Endothelial cell (in vitro differentiated cells): ENCODE results near the gene CCM2. TPM values are rescaled to one million over a fixed set of nuclear protein-coding genes. Genes with fewer than 3 reads are reported as not detected.

Source experiments
- DNase-seq: peaks from one replicate; pipeline ENCODE4 v3.0.0; 2021; ENCODE audit warnings: low spot score
- H3K27ac Mint-ChIP-seq: one replicate; pipeline ENCODE4 v1.8.0; 2021; ENCODE audit warnings: mixed read lengths, inconsistent platforms; ENCODE audit not compliant: unreplicated experiment
- H3K27me3 Mint-ChIP-seq: one replicate; pipeline ENCODE4 v1.8.0; 2021; ENCODE audit warnings: mild to moderate bottlenecking, moderate library complexity, mixed read lengths, inconsistent platforms; ENCODE audit not compliant: unreplicated experiment
- H3K36me3 Mint-ChIP-seq: one replicate; pipeline ENCODE4 v1.8.0; 2021; ENCODE audit warnings: mild to moderate bottlenecking, low read depth, mixed read lengths, inconsistent platforms; ENCODE audit not compliant: unreplicated experiment
- H3K4me1 Mint-ChIP-seq: one replicate; pipeline ENCODE4 v1.8.0; 2021; ENCODE audit warnings: mild to moderate bottlenecking, mixed read lengths, inconsistent platforms; ENCODE audit not compliant: unreplicated experiment
- H3K4me3 Mint-ChIP-seq: one replicate; pipeline ENCODE4 v1.8.0; 2021; ENCODE audit warnings: mild to moderate bottlenecking, mixed read lengths, inconsistent platforms; ENCODE audit not compliant: unreplicated experiment
- H3K9me3 Mint-ChIP-seq: one replicate; pipeline ENCODE4 v1.8.0; 2021; ENCODE audit warnings: mixed read lengths, inconsistent platforms; ENCODE audit not compliant: unreplicated experiment
- total RNA-seq: library from RNA; stranded (reverse); fragmentation: NEBNext Ultra II Directional; extraction: Animal tissue kit (Norgen Biotek cat#: 25700); gene quantifications from one replicate; pipeline ENCODE4 v1.2.1, GENCODE V29; 2021; ENCODE audit not compliant: unreplicated experiment
- TF ChIP-seq, protein P1 (sequence below): fragments of 200-600 bp; sonication (generic); IDR thresholded peaks from one replicate; pipeline ENCODE4 v1.5.0; 2021; ENCODE audit warnings: antibody characterized with exemption; ENCODE audit not compliant: unreplicated experiment

CCM2 gene
- total RNA-seq, 1 donor from 2014 or later = 59.8 TPM

DNA sequence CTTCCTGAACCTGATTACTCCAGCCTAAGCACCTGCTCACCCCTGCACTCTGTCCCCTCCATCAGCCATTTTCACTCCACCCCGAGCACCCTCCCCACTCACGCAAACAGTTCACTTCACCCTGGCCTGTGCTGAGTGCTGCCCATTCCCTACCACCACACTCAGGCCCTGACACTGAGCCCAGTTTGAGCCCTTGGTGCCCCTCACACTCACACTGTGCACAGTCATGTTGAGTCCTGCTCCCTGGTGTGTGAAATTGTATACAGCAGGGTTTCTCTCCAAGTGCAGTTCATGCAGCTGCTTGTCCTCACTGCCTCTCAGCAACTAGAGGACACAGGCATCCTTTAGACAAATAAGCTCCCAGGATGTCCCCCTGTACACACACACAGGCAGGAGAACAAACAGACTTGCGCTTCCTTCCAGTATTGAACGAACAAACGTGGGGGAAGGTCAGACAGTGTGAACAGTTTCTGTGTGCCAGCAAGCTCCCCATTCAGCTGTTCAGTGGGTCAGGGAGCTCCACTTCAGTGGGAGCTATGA, 28.0 kb upstream of the CCM2 start:
- no peak for DNase-seq

DNA sequence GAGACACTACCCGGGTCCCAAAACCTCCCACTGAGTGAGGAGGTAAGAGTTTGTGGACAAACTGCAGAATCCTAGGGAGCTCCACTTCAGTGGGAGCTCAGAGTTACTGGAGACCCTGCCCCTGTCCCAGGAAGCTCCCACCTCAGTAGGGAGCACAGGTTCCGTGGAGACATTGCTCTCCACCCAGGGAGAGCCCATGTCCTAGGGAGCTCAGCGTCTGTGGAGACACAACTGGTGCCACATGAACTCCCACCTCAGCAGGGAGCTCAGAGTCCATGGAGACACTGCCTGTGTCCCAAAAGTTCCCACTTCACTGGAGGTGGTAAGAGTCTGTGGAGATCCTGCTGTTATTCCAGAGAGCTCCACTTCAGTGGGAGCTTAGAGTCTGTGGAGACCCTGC, 27.4 kb upstream of the CCM2 start:
- H3K9me3 Mint-ChIP-seq = no peaks in the 10 kb centered on the region
- peaks cover 6% of the 10 kb centered on the region for H3K4me1 Mint-ChIP-seq
- H3K27me3 Mint-ChIP-seq = peaks cover 4% of the 10 kb centered on the region
- H3K4me3 Mint-ChIP-seq = no peak overlapping the region
- TF ChIP-seq, protein P1, sequence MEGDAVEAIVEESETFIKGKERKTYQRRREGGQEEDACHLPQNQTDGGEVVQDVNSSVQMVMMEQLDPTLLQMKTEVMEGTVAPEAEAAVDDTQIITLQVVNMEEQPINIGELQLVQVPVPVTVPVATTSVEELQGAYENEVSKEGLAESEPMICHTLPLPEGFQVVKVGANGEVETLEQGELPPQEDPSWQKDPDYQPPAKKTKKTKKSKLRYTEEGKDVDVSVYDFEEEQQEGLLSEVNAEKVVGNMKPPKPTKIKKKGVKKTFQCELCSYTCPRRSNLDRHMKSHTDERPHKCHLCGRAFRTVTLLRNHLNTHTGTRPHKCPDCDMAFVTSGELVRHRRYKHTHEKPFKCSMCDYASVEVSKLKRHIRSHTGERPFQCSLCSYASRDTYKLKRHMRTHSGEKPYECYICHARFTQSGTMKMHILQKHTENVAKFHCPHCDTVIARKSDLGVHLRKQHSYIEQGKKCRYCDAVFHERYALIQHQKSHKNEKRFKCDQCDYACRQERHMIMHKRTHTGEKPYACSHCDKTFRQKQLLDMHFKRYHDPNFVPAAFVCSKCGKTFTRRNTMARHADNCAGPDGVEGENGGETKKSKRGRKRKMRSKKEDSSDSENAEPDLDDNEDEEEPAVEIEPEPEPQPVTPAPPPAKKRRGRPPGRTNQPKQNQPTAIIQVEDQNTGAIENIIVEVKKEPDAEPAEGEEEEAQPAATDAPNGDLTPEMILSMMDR = no peak
- H3K27ac Mint-ChIP-seq = no peak overlapping the region
- peaks cover 5% of the 10 kb centered on the region for H3K36me3 Mint-ChIP-seq
- no peak for DNase-seq

More for the DNA sequence above, 28.0 kb upstream of the CCM2 start:
- Mint-ChIP-seq H3K4me1 (peaks cover 6% of the 10 kb centered on the region), H3K9me3 (no peaks in the 10 kb centered on the region), H3K27me3 (peaks cover 4% of the 10 kb centered on the region), H3K36me3 (peaks cover 5% of the 10 kb centered on the region), H3K27ac (no peak overlapping the region), H3K4me3 (no peak overlapping the region)
- TF ChIP-seq, protein P1 = no peak

DNA sequence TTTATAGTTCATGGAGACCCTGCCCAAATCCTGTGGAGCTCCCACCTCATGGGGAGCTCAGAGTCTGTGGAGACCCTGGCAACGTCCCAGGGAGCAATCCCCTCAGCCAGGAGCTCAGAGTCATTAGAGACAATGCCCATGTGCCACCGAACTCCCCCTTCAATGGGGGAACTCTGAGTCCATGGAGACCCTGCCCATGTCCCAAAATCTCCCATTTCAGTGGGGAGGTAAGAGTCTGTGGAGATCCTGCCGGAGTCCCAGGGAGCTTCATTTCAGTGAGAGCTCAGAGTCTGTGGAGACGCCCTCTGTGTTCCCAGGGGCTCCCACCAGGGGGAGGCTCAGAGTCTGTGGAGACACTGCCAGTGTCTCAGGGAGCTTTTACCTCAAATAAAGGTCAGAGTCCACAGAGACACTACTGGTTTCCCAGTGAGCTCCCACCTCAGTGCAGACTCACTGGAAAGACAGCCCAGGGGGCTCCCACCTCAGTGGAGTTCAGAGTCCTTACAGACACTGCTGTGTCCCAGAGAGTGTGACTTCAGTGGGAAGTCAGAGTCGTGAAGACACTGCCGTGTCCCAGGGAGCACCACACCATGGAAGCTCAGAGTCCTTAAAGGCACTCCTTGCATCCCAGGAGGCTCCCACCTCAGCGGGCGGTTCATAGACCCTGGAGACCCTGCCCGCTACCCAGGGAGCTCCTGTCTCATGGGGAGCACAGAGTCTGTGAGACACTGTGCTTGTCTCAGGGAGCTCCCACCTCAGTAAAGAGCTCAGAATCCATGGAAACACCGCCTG, 26.2 kb upstream of the CCM2 start:
- Mint-ChIP-seq H3K9me3 (no peaks in the 10 kb centered on the region), H3K36me3 (peaks cover 5% of the 10 kb centered on the region), H3K27ac (no peak overlapping the region), H3K27me3 (peaks cover 2% of the 10 kb centered on the region), H3K4me3 (no peak overlapping the region), H3K4me1 (peaks cover 6% of the 10 kb centered on the region)
- TF ChIP-seq, protein P1 = no peak
- peak; percentile 71 for DNase-seq

DNA sequence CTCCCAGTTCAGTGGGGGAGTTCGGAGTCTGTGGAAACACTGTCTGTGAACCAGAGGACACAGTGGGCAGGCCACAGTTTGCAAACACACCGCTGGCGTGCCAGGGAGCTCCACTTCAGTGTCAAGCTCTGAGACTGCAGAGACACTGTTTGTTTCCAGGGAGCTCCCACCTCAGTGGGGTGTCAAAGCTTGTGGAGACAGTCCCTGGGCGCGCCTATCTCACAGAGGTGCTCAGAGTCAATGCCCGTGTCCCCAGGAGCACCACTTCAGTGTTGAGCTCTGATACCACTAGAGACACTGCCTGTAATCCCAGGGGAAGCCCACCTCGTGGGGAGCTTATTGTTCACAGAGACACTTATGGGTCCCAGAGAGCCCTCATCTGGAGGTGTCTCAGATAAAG, 25.5 kb upstream of the CCM2 start:
- H3K4me3 Mint-ChIP-seq = no peak overlapping the region
- no peak overlapping the region for H3K27ac Mint-ChIP-seq
- peaks cover 6% of the 10 kb centered on the region for H3K4me1 Mint-ChIP-seq
- TF ChIP-seq, protein P1 = no peak
- H3K36me3 Mint-ChIP-seq = peaks cover 5% of the 10 kb centered on the region
- H3K27me3 Mint-ChIP-seq = peaks cover 4% of the 10 kb centered on the region
- H3K9me3 Mint-ChIP-seq = no peaks in the 10 kb centered on the region
- no peak for DNase-seq

DNA sequence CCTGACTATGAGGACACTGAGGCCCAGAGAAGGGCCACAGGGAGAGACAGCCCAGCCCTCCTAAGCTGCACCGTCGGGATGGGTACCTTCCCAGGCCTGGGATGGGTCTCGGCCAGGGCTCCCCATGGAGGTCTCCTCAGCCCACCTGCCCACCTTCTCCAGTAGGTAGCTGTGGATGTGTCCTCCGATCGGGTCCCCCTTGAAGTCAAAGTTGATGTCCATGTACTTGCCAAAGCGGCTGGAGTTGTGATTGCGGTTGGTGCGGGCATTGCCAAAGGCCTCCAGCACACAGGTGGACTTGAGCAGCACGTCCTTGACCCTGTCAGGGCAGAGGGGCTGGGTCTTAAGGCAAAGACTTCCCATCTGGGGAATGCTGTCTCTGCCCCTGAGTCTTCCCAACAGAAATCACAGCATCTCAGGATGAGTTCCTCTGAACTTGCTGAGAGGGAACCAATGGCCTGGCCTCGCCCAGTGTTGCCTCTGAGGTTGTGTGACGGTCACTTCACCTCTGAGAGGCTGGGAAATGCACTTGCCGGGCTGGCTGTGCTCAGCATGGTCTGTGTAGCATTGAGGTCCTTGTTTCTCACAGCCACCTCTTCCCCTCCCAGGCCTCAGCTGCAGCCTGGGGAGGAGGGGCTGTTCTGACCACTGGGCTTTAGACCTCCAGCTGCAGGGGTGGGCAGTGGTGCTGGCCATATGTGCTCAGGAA, 24.5 kb upstream of the CCM2 start:
- Mint-ChIP-seq H3K4me1 (peaks cover 6% of the 10 kb centered on the region), H3K9me3 (no peaks in the 10 kb centered on the region), H3K27me3 (peaks cover 4% of the 10 kb centered on the region), H3K4me3 (no peak overlapping the region), H3K27ac (no peak overlapping the region), H3K36me3 (peaks cover 5% of the 10 kb centered on the region)
- DNase-seq = no peak
- TF ChIP-seq, protein P1 = no peak
